Measurements from ENCODE around the gene STK39.

- TF ChIP-seq POLR2A (IDR thresholded peaks at IDR 0.05; ENCODE audit: low read depth, low read length) (no peak), SMC3 (IDR thresholded peaks at IDR 0.05; ENCODE audit: low read depth, low read length) (no peak), MAFK (IDR thresholded peaks at IDR 0.05; ENCODE audit: low read depth, low read length) (no peak), ELK1 (IDR thresholded peaks at IDR 0.05; ENCODE audit: borderline replicate concordance, low read depth, low read length) (no peak), CTCF (conservative IDR thresholded peaks at IDR 0.05; ENCODE audit: low read depth, low read length) (no peak), USF2 (IDR thresholded peaks at IDR 0.05; ENCODE audit: low read depth, low read length) (no peak), NFE2L2 (IDR thresholded peaks at IDR 0.05; ENCODE audit: low read depth, low read length) (no peak), RFX5 (IDR thresholded peaks at IDR 0.05; ENCODE audit: low read depth, low read length) (no peak)
These were observed 255.1 kb downstream of the STK39 start for GRCh38 chr2:167992278-167992677.
